Measurements from ENCODE around the gene PIK3C2B.

- TF ChIP-seq CTCF (conservative IDR thresholded peaks at IDR 0.05; ENCODE audit: low read length) (no peak), EZH2phosphoT487 (IDR thresholded peaks at IDR 0.05; ENCODE audit: borderline replicate concordance) (no peak)
Observed at GRCh38 chr1:204471687-204472086, 22.9 kb downstream of the PIK3C2B start.
